HG03571 (cell line): ENCODE measurements around the gene JAKMIP1.

Source experiments
- ATAC-seq: cut with Tn5 transposase; IDR thresholded peaks from one replicate; pipeline ENCODE4 v1.9.1; 2021; ENCODE audit not compliant: unreplicated experiment

JAKMIP1 gene

DNA sequence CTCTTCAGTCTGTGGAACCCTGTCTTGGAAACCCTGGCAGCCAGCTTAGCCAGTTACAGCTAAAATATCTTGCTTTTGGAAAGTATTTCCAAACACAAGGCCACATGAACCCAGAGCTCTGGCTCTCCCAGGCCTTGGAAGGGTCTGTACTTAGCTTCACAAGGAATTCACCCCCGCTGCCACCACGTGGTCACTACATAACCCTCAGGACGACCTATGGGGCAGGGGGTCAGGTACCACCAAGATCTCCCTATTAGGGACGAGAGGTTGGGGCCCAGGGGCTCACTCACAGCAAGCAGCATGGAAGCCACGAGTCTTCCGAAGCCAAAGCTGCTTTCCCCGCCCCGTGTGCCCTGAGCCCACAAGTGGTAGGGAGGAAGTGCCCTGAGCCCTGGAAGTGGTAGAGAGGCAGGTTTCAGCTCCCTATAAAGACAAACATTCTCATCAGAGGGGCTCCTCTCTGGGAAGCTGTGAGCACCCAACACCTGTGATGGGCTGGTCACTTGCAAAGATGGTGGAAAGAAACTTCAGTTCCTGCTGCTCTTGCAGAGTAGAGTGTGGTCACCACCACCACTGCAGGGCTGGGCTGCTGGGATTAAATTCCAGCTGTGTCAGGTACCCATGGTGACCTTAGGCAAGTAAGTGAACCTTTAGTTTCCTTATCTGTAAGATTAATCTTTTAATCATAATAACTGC is 4.7 kb upstream of the JAKMIP1 start:
- ATAC-seq = no peak

DNA sequence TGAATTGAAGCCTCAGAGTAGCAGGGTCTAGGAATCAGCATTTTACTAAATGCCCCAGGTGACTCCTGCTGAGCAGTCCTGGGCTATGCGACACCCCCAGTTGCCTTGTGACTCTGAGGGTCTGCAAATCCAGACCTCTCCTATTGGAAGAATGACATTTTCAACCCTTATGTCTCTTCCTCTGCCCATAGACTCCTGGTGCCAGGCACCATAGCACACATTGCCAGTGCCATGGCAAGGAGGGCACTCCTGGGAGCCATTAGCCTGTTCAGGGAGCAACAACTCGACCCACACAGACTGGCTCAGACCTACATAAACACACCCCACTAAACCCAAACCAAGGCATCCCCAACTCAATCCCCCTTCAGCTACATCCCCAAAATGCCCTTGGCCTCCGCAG is 3.7 kb upstream of the JAKMIP1 start:
- ATAC-seq = no peak

- ATAC-seq = no peak
Observed at GRCh38 chr4:6201580-6202091, 1.3 kb upstream of the JAKMIP1 start.

GRCh38 chr4:6200922-6201362 is 593 bp upstream of the JAKMIP1 start:
- ATAC-seq = no peak

- ATAC-seq = no peak
Observed at GRCh38 chr4:6199422-6199921, 877 bp downstream of the JAKMIP1 start.

DNA sequence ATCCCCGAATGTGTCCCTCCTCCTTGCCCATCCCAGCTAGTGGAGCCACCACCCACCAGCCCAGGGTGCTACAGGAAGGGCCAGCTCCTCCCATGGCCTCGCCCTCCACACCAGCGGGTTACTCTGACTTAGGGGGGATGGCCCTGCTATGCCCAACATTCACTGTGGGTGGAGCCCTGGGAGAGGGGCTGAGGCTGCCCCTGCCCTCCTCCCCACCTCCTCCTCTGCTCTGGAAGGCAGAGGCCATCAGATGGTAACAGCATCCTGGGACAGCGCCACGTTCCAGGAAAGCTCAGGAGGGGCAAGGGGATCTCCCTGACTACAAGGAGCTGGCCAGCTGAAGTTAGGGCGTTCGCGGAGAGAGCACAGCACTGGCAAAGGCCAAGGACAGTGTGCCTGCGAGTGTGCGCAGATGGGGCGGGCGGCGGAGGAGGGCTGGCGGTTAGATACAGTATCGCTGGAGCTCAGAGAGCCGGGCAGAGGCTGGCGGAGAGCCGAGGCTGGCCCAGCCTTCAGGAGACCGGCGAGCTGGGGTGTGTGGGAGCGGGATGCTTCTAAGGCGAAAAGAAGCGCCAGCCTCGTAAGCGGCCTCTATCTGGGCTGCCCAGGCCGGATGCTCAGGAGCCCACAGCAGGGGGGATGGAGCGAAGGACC is 1.5 kb downstream of the JAKMIP1 start:
- ATAC-seq = no peak

GRCh38 chr4:6198278-6198677 is 2.1 kb downstream of the JAKMIP1 start:
- no peak for ATAC-seq

- no peak for ATAC-seq
Observed at GRCh38 chr4:6197433-6198174, 2.7 kb downstream of the JAKMIP1 start.

DNA sequence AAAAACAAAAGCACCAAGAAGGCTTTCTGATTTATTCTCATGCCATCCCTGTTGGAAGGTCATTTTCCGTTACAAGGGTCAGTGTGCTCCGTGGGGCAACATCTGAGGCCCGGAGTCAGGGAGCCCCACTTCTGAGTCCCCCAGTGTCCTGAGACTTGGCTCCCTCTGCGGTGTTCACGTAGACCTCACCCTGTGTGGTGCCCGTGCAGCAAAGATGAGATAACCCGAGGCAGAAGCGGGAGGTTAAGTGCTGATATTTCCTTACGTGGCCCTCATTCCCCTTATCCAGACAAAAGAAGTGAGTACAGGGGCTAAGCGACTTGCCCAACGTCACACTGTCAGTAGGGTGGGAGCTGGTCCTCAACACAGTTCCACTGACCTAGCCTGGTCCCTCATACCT is 3.5 kb downstream of the JAKMIP1 start:
- no peak for ATAC-seq

- ATAC-seq = no peak
Observed at GRCh38 chr4:6196324-6196723, 4.0 kb downstream of the JAKMIP1 start.

DNA sequence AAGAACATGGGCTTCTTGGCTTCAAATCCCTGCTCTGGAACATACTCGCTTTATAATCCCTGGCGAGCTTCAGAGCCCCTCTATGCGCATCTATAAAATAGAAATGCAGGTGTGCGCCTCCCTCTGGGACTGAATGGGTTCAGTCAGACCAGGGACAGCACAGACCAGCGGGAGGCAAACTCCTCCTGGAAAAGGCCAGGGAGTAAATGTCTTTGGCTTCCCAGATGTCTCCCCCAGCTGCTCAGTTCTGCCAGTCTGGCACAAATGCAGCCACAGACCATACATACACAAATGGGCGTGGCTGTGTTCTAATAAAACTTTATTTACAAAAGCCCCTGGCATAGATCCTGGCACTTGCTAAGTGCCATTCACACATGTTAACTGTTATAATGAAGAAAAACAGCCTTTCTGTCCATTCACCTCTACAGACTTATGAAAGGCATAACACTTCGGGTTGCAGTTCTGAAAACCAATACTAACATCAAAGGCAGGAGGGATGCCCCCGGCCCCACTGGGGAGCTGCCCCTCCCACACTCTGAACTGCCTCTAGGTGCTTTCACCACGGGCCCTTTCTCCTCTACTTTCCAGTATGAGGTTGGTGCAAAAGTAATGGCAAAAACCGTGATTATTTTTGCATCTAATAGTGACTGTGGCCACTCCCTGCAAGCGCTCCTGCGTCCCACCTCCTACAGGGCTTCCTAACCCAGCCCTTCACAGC is 4.6 kb downstream of the JAKMIP1 start:
- ATAC-seq = no peak

DNA sequence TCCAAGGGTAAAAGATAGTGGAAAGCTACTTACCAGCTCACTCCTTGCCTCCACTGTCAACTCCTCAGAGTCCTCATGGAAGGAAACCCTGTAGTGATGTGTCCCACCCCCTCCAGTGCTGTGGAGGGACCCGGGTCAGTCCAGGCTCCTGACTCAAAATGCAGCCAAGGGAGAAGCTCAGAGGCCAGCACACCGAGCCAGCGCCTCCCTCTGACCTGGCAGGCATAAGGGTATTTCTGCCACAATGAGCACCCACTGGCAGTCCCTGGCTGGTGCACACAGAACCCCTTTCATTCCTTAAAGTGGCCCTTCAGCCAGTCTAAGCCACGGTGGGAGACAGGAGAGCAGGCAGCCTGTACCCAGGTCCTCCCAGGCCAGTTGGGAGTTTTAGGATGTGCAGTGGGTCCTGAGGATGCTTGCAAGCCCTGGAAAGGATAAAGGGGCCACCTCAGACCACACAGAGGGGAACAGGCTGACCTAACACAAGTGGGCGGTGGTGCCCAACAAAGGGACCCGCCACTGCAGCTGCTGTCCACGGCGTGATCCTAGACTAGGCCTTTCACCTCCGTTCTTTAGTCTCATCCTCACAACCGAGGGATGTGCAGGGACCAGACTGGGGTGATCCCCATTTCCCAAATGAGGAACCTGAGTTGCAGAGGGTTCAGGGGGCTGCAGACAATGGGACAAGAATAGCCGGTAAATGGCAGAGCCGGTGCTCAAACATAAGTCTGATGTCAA is 5.7 kb downstream of the JAKMIP1 start:
- ATAC-seq = no peak

- ATAC-seq = no peak
Observed at GRCh38 chr4:6193399-6193798, 7.0 kb downstream of the JAKMIP1 start.

GRCh38 chr4:6192245-6192644 is 8.1 kb downstream of the JAKMIP1 start:
- no peak for ATAC-seq

DNA sequence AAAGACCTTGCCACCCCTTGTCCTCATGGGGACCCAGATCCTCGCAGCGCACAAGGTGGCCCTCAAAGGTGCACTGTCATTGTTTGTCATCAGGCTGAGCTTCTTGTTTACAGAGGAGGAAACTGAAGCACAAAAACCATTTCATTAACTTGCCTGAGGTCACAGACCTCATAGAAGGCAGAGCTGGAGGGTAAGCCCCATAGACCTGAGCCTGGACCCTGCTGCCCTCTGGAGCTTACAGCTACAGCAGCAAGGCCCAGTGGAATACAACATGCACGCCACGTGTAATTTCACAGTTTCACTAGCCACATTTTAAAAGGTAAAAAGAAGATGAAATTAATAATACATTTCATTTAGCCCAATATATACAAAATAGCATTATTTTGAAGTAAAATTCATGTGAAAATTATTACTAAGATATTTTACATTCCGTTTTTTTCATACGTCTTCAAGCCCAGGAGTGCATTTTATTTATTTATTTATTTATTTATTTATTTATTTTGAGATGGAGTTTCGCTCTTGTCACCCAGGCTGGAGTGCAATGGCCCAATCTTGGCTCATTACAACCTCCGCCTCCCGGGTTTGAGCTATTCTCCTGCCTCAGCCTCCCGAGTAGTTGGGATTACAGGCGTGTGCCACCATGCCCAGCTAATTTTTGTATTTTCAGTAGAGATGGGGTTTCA is 8.8 kb downstream of the JAKMIP1 start:
- ATAC-seq = no peak

GRCh38 chr4:6190486-6190885 is 9.9 kb downstream of the JAKMIP1 start:
- no peak for ATAC-seq

- no peak for ATAC-seq
Observed at GRCh38 chr4:6189511-6189910, 10.8 kb downstream of the JAKMIP1 start.

GRCh38 chr4:6188687-6189305 is 11.6 kb downstream of the JAKMIP1 start:
- ATAC-seq = no peak

GRCh38 chr4:6184169-6184568 is 16.2 kb downstream of the JAKMIP1 start:
- no peak for ATAC-seq
